Pancreas (tissue), 10 donors: ENCODE data around the gene NOPCHAP1. TPM values are rescaled to one million over a fixed set of nuclear protein-coding genes. Genes with fewer than 3 reads are reported as not detected.
A peak's percentile ranks its signal among the peaks of the same experiment; 100 is the strongest.

Experiments
- ATAC-seq, 4 donors: fragments of 200-7000 bp; cut with Tn5 transposase; one replicate each; pipeline versions ENCODE4 v1.8.0 to v1.9.1; 2020; ENCODE audit warnings: mild to moderate bottlenecking in 4 of 4, moderate library complexity in 4 of 4
- DNase-seq, 6 donors: peaks; one replicate each; pipeline ENCODE4 v3.0.0-alpha.2; 2020
- FAIRE-seq: peaks from 2 replicates; lab custom pipeline; 2012; peaks lifted over from hg19 to GRCh38; lab: Jason Lieb, UNC
- H3K27ac ChIP-seq, 4 donors: fragments of 200-600 bp; sonication (generic); 1 replicate in 3 of 4; 2 replicates in 1 of 4; pipeline versions ENCODE4 v1.5.0 to v1.8.0; 2020
- H3K27me3 ChIP-seq, 4 donors: fragments of 200-600 bp; one replicate each; pipeline ENCODE4 v1.8.0; 2021
- H3K36me3 ChIP-seq, 3 donors: fragments of 200-600 bp; sonication (generic) in 1 of 3; one replicate each; pipeline versions ENCODE4 v1.5.0 to v1.8.0; 2020 to 2021
- H3K4me1 ChIP-seq, 3 donors: fragments of 200-600 bp; one replicate each; pipeline ENCODE4 v1.8.0; 2021
- H3K4me3 ChIP-seq, 4 donors: fragments of 200-600 bp; sonication (generic) in 2 of 4; one replicate each; pipeline versions ENCODE4 v1.5.0 to v1.8.0; 2020 to 2021
- H3K9me3 ChIP-seq, 4 donors: fragments of 200-600 bp; one replicate each; pipeline ENCODE4 v1.8.0; 2021
- WGBS, 2 donors: extraction: QIAGEN DNeasy Blood & Tissue Kit; methylation state at CpG; one replicate each; pipeline ENCODE4 v1.1.7; 2013; 5-methylcytosine and 5-hydroxymethylcytosine counted together
- intact Hi-C, 3 donors: fragments of 100-400 bp; cut with DNase I; formaldehyde crosslinking; loops; one replicate each; pipeline versions ENCODE4 v1.11.1 to v1.14.2; 2022
- polyA plus RNA-seq, 2 donors: library from polyadenylated mRNA; stranded (reverse); fragments of 200-250 nt; gene quantifications; one replicate each; pipeline ENCODE4 v1.2.3, GENCODE V29; 2013
- total RNA-seq, 6 donors: library from RNA; stranded (reverse); fragmentation: NEBNext Ultra II Directional in 4 of 6; extraction: Animal tissue kit (Norgen Biotek cat#: 25700) in 4 of 6; gene quantifications; one replicate each; pipeline versions ENCODE4 v1.2.1 to v1.2.4, GENCODE V29; 2021 to 2023
- TF ChIP-seq, protein P1 (sequence below), 4 donors: fragments of 200-600 bp; sonication (generic) in 3 of 4; IDR thresholded peaks; one replicate each; pipeline versions ENCODE4 v1.5.0 to v1.8.0; 2021; ENCODE audit warnings: antibody characterized with exemption in 4 of 4
- donor health status: healthy with polysubstance abuse.
- donor health status: DM: no; HTN: no; CAD: no; lungs with moderate emphysema.
- donor health status: DM: no; HTN: no; CAD: no.
- donor health status: control.
- donor health status: control.
- donor health status: Bipolar disorder and iron deficiency.
- donor health status: DM: yes; HTN: yes; CAD: no.
- donor health status: DM: no; HTN: no; CAD: no.
- donor health status: DM: no; HTN: no; CAD: no.
- donor health status: DM: yes; HTN: yes; CAD: no.

The NOPCHAP1 gene
- total and polyA plus RNA-seq, 8 donors: 7.2 to 21.5 (median 14.3) TPM

DNA sequence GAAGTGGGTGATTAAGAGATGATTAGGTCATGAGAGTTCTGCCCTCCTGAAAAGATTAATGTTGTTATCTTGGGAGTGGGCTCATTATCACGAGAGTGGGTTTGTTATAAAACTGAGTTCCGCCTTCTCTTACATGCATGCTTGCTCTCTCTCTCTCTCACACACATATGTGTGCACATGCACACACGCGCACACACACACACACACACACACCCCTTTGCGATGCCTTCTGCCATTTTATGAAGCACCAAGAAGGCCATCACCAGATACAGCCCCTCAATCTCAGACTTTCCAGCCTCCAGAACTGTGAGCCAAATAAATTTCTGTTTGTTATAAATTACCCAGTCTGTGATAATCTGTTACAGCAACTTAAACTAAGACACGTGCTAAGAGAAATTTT is 22.4 kb upstream of the NOPCHAP1 start:
- no peak for ATAC-seq
- no peak for FAIRE-seq

DNA sequence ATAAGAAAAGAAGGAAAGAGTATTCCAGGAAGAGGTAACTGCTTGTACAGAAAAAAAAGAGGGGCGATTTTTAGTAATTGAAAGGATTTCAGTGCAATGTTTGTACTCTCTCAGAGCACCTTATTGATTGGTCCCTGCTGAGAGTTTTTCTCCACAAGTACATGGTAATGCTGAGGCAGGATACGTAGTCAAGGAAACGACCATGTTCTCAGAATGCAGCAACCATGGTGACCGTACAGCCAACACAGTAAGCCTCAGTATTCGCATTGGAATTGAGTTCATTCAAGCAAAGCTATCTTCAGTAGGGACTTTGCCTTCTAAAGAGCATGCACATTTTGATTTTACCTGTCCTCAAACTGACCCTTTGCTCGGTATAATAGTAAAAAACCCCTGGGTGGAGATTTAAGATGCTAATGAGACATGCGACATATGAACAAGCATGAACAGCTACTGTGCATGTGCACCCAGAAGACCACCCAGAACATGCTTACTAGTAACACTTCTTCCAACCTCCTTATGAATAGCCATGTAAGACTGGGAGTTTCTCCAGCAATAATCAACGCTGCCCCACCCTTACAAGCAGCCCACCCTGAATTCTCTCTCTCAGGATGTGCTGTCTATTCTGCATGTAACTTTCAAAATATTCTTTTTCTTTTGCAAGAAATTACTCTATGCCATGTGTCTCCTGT is 21.8 kb upstream of the NOPCHAP1 start:
- DNase-seq (no peak), FAIRE-seq (no peak), ATAC-seq (peak in 1 of 4 donors; percentile 44)
- Histone ChIP-seq H3K36me3 (no peaks in the 10 kb centered on the region), H3K4me3 (no peak overlapping the region), H3K4me1 (peaks cover 4 to 6% (median 5%) of the 10 kb centered on the region in 3 donors), H3K9me3 (no peaks in the 10 kb centered on the region), H3K27me3 (no peaks in the 10 kb centered on the region), H3K27ac (no peak overlapping the region)
- intact Hi-C loops: no loop called here
- TF ChIP-seq, protein P1, sequence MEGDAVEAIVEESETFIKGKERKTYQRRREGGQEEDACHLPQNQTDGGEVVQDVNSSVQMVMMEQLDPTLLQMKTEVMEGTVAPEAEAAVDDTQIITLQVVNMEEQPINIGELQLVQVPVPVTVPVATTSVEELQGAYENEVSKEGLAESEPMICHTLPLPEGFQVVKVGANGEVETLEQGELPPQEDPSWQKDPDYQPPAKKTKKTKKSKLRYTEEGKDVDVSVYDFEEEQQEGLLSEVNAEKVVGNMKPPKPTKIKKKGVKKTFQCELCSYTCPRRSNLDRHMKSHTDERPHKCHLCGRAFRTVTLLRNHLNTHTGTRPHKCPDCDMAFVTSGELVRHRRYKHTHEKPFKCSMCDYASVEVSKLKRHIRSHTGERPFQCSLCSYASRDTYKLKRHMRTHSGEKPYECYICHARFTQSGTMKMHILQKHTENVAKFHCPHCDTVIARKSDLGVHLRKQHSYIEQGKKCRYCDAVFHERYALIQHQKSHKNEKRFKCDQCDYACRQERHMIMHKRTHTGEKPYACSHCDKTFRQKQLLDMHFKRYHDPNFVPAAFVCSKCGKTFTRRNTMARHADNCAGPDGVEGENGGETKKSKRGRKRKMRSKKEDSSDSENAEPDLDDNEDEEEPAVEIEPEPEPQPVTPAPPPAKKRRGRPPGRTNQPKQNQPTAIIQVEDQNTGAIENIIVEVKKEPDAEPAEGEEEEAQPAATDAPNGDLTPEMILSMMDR (IDR thresholded peaks at IDR 0.05): no peak
- WGBS, 2 donors: 60 to 62% methylated on average over 8 of the region's 8 CpGs

More for the DNA sequence above, 22.4 kb upstream of the NOPCHAP1 start:
- TF ChIP-seq, protein P1 (IDR thresholded peaks at IDR 0.05): no peak
- no peaks in the 10 kb centered on the region for H3K9me3 ChIP-seq
- 72 to 74% methylated on average over 6 of the region's 6 CpGs for WGBS, 2 donors
- intact Hi-C loops: no loop called here
- H3K27ac ChIP-seq: no peak overlapping the region
- no peaks in the 10 kb centered on the region for H3K36me3 ChIP-seq
- H3K4me1 ChIP-seq: peaks cover 9 to 11% (median 10%) of the 10 kb centered on the region in 3 donors
- no peak overlapping the region for H3K4me3 ChIP-seq
- H3K27me3 ChIP-seq: no peaks in the 10 kb centered on the region
- DNase-seq: no peak

DNA sequence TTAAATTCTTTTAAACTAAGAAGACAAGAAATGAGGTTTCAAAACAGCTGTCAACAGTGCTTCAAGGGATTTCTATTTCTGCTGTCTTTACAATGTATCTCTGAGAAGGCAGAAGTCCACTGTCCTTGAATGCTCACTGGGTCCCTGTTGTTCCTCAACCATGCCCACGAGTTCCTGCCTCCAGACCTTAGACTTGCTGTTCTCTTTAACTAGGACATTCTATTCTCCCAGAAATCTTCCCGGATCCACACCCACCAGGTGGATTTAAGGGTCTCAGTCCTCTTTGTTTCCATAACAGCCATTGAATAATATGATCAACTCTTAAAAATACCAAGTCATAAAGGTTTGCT is 21.3 kb upstream of the NOPCHAP1 start:
- FAIRE-seq: no peak
- Histone ChIP-seq H3K36me3 (no peaks in the 10 kb centered on the region), H3K4me1 (peaks cover 0 to under 1% (median under 1%) of the 10 kb centered on the region in 3 donors), H3K4me3 (no peak overlapping the region), H3K27ac (no peak overlapping the region), H3K9me3 (no peaks in the 10 kb centered on the region), H3K27me3 (no peaks in the 10 kb centered on the region)
- TF ChIP-seq, protein P1 (IDR thresholded peaks at IDR 0.05): no peak
- ATAC-seq: no peak
- intact Hi-C loops: no loop called here
- 73 to 88% methylated on average over 2 of the region's 2 CpGs for WGBS, 2 donors
- no peak for DNase-seq

DNA sequence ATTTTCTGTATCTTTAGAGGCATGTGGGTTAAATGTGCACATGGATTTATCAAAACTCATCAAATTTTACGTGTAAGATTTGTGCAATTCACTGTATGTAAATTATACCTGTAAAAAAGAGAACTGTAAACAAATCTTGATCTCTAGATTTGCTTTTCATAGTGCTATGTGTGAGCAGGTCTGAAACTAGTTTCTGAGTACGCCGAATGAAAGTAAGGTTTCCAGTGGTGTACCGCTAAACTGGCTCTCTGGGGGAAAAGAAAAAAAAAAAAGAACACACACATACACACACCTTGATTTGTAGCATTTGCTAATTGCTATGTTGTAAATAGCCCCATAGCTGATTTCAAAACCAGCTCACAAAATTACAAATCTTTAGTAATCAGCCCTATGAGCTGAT is 19.4 kb upstream of the NOPCHAP1 start:
- no peaks in the 10 kb centered on the region for H3K9me3 ChIP-seq
- no peak for ATAC-seq
- FAIRE-seq: no peak

DNA sequence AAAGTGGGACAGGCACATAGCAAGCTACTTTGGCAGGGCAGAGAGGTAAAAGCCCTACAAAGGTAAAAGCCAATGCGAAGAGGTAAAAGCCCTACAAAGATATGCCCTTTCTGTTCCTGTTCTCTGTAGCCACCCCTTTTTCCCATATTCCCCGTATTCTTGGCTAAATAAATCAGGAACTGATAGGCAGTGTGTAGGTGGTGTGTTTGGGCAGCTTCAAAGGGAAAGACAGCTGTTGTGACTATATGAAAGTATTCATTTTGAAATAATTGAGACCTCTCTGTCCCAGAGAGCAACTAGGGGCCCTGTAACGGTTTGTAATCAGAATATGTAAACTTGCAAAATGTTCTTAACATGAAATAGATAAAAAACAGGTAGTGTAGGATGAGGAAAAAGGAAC is 16.8 kb upstream of the NOPCHAP1 start:
- WGBS, 2 donors: 40 to 47% methylated on average over 3 of the region's 3 CpGs
- H3K27ac ChIP-seq: no peak overlapping the region

More for the DNA sequence above, 19.4 kb upstream of the NOPCHAP1 start:
- Histone ChIP-seq H3K4me1 (no peaks in the 10 kb centered on the region), H3K27me3 (no peaks in the 10 kb centered on the region), H3K36me3 (no peaks in the 10 kb centered on the region), H3K4me3 (no peak overlapping the region), H3K27ac (no peak overlapping the region)
- intact Hi-C loops: no loop called here
- no peak for DNase-seq
- TF ChIP-seq, protein P1 (IDR thresholded peaks at IDR 0.05): no peak
- 88 to 97% methylated on average over 4 of the region's 4 CpGs for WGBS, 2 donors

More for the DNA sequence above, 16.8 kb upstream of the NOPCHAP1 start:
- no peak for FAIRE-seq
- intact Hi-C loops: no loop called here
- no peaks in the 10 kb centered on the region for H3K9me3 ChIP-seq
- H3K27me3 ChIP-seq: no peaks in the 10 kb centered on the region
- TF ChIP-seq, protein P1 (IDR thresholded peaks at IDR 0.05): no peak
- DNase-seq: no peak
- H3K4me3 ChIP-seq: no peak overlapping the region
- ATAC-seq: peak in 3 of 4 donors; percentile 46 to 68 (median 56)
- no peaks in the 10 kb centered on the region for H3K4me1 ChIP-seq
- no peaks in the 10 kb centered on the region for H3K36me3 ChIP-seq
